SK-N-MC (cell line): ENCODE results near the gene IRGQ.

Source experiments
- DNase-seq: peaks from one replicate; pipeline ENCODE4 v3.0.0-alpha.2; 2011; ENCODE audit warnings: low read depth, low spot score
- H3K27ac ChIP-seq: fragments of 200-600 bp; sonication (generic); 2 replicates; pipeline ENCODE4 v1.5.1; 2016; ENCODE audit warnings: mixed run types
- H3K36me3 ChIP-seq: fragments of 200-600 bp; sonication (generic); 2 replicates; pipeline ENCODE4 v1.6.1; 2017; ENCODE audit warnings: antibody characterized with exemption, low read length, mixed read lengths; ENCODE audit not compliant: insufficient read depth
- H3K4me3 ChIP-seq: fragments of 200-600 bp; sonication (generic); 2 replicates; pipeline ENCODE4 v1.5.1; 2016
- H3K9ac ChIP-seq: fragments of 200-600 bp; sonication (generic); 2 replicates; pipeline ENCODE4 v1.8.0; 2017; ENCODE audit warnings: mixed run types, mixed read lengths; ENCODE audit not compliant: insufficient read length
- H3K9me3 ChIP-seq: fragments of 200-600 bp; sonication (generic); 2 replicates; pipeline ENCODE4 v1.6.1; 2017; ENCODE audit warnings: low read depth, mild to moderate bottlenecking, antibody characterized with exemption, low read length, moderate library complexity, mixed read lengths
- EZH2 ChIP-seq: fragments of 200-600 bp; sonication (generic); IDR thresholded peaks from one replicate; pipeline ENCODE4 v1.6.1; 2017; ENCODE audit warnings: antibody characterized with exemption
- FOXP2 ChIP-seq: optimal IDR thresholded peaks from 2 replicates; pipeline ENCODE3; 2011; ENCODE audit warnings: mild to moderate bottlenecking, moderate library complexity; ENCODE audit not compliant: insufficient read depth; ENCODE audit errors: extremely low read length, control extremely low read depth
- POLR2AphosphoS5 ChIP-seq: IDR thresholded peaks from 2 replicates; pipeline ENCODE4 v1.6.1; 2012; ENCODE audit warnings: mild to moderate bottlenecking, low read depth, low read length, borderline replicate concordance

The IRGQ gene

GRCh38 chr19:43534816-43535761 lies 60.8 kb downstream of the IRGQ start:
- Histone ChIP-seq H3K9me3 (no peaks in the 10 kb centered on the region), H3K9ac (no peak overlapping the region), H3K36me3 (peaks cover 16% of the 10 kb centered on the region), H3K27ac (no peak overlapping the region), H3K4me3 (no peak overlapping the region)
- no peak for TF ChIP-seq POLR2AphosphoS5
- TF ChIP-seq EZH2 = no peak
- TF ChIP-seq FOXP2 = no peak
- no peak for DNase-seq
